Activated effector memory CD4-positive, alpha-beta T cell treated with Interleukin-2 at 50 U/mL for 16 hours (primary cell): ENCODE data around the gene EAF1.
"Not testable (repeated sequence)": the region's sequence is repeated elsewhere in the genome, so short reads cannot be mapped to it uniquely, and the experiment has no call there.

ENCODE experiments used
- DNase-seq: peaks from one replicate; pipeline ENCODE4 v3.0.0-alpha.2; 2020

Gene EAF1

DNA sequence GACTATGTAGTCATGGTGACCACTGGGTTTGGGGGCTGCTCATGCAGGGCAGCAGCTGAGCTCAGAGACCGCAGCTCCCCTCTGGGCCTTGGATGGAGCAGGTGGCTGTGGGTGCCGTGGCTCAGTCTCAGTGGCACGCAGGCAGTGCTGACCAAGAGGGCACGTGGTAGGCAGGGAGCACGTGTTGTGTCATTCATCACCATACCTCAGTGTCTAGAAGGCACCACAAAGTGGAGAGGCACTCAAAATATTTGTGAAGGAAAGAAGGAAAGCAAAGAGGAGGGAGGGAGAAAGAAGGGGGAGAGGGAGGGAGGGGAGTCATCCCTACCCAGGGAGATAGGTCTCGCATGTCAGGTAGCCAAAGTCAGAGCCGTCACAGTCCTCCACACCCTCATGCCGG lies 26.1 kb downstream of the EAF1 start:
- DNase-seq: no peak

DNA sequence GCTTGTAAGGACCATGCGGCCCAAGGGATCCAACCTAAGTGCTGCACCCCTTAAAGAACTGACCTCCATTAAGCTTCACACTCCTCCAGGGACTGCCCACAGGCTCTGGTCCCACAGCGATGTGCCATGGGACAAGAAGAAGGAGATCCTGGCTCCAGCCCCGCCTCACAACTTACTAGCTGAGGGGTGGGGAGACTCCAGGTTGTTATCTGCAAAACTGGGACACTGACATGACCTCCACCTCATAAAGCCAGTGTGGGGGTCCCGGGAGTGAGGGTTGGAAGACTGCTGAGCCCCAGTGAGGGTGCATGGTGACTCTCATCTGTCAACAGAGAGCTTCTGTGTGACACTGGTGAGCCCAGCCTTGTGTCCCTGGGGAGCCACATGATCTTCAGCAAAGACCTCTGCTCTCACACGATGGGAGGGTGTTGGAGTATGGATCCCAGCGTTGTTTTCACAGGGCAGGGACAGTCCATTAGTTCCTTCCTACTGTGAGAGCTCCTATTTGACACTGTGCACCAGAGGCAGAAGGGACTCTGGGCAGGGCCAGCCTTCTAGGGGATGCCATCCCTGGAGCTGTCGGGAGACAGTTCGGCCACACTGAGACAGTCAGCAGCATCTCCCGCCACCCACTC lies 26.7 kb downstream of the EAF1 start:
- DNase-seq: no peak

DNA sequence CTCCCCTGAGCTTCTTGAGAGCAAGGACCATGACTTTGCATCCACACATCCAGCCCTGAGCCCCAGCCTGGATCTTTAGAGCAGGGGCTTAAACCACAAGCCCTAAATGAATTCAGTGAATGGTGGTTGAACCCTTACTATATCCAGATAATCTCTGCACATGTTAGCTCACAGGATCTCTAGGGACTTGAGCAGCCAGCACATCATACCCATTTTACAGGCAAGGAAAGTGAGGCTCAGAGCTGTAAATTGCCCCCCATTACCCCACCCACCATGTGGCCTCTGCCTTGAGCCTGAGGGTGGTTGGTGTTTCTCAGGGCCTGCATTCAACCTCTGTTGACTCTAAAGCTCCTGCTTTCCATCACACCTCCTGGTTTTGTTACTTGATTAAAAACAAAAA lies 27.6 kb downstream of the EAF1 start:
- no peak for DNase-seq

DNA sequence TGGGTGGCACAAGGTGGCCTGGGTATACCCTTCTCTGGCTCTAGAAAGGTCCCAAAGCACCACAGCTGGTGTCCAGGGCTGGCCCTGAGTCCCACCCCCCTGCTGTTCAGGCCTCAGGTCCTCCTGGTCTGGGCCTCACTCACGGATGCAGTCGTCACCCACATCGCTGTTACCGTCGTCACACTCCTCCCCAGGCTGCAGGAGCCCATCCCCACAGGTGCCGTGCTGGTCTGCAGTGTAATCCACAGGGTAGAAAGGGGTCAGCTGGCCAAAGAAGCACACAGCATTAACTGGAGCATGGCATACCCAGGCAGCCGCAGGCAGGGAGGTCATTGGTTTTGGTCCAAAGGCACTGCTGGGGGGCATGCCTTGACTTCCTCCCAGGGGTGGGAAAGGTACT lies 28.4 kb downstream of the EAF1 start:
- no peak for DNase-seq

DNA sequence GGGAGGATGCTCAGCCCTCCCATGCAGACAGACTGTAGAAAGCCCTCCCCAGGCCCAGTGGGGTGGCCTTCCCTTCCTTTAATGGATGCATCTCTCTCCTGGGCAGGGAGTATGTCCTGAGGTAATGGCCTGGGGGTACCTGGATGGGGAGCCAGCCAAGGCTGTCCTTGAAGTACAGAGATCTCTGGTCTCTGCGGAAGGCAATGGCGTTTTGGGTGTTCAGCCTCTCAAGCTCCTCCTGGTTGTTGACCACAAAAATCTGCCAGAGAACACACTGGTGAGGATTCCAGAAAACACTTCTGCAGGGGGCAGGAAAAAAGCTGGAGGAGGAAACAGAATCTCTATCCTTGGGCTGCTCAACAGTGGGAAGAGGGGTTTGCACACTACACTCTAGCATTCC lies 28.9 kb downstream of the EAF1 start:
- DNase-seq: no peak

DNA sequence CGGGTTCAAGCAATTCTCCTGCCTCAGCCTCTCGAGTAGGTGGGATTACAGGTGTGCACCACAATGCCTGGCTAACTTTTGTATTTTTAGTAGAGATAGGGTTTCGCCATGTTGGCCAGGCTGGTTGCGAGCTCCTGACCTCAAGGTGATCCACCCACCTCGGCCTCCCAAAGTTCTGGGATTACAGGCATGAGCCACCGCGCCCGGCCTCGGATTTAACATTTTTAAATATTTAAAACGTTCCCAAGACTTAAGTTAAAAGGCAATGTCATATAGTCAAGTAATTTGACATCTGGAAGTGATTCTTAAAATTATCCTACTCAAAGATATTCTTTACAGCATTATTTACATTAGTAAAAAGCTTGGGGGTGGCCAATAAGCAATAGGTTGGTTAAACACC lies 29.5 kb downstream of the EAF1 start:
- not testable (repeated sequence) for DNase-seq

DNA sequence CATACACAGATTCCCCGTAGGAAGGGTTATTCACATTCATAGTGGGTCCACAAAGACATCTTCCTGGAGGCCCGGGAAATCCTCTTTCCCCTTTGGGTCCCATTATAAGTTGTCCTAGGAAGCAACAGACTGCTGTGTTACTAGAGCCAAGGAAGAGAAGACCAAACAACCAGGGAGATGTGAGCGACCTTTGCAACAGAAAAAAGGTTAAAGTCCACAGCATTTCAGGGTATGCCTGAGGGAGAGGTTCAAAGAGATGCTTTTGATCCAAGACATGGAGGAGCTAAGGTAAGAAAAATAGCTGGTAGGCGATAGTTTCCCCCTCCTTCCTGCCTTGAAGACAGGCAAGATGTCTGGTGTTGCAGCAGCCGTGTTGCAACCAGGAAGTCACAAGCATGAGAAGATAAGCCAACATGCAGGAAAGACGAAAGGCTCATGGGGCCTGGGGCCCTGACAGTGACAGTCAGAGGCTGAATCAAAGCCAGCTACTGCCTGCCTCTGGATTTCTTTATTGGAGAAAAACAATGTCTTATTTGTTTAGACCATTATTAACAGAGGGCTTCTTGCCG lies 30.9 kb downstream of the EAF1 start:
- DNase-seq: no peak

DNA sequence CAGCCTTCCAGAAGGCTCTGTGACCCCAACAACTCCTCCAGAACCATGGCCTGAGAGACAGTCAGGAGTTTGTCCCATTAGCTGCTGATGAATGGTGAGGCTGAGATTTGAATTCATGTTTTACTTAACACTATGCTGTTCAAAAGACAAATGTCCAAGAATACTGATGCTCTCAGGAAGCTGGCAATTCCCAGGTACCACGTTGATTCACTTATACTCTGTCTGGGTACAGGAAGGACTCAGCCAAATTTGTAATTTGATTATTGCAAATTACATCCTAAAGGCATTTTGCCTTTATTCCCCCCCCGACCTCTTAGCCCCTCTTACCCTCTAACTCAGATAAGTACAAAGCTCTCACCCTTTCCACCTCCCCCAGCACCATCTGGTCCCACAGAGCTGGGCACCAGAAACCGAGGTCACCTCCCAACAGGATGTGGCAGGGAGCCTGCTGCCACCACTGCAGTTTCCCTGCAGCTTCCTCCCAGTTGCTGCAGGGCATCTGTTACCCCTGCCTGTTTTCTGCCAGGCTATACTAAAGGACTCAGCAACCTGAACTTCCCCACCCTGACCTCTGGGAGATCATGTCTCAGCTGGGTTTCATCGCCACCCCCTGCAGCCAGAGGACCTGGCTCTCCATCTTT lies 33.6 kb downstream of the EAF1 start:
- DNase-seq: peak; percentile 20

DNA sequence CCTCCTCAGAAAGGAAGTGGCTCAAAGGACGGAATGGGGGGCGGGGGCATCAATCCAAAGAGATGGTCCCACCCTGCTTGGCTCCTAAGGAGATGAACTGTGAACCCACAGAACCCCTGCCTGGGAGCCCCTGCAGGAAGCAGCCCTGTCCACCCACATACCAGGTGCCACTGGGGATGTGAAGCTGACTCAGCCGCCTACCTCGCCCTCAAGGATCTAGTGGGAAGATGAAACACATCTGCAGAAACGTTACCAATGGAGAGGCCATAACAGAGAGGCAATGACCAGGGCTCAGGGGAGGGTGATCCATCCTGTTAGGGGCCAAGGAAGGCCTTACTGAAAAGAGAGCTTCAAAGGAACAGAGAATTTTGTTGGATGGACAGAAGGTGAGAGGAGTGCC lies 35.1 kb downstream of the EAF1 start:
- no peak for DNase-seq

DNA sequence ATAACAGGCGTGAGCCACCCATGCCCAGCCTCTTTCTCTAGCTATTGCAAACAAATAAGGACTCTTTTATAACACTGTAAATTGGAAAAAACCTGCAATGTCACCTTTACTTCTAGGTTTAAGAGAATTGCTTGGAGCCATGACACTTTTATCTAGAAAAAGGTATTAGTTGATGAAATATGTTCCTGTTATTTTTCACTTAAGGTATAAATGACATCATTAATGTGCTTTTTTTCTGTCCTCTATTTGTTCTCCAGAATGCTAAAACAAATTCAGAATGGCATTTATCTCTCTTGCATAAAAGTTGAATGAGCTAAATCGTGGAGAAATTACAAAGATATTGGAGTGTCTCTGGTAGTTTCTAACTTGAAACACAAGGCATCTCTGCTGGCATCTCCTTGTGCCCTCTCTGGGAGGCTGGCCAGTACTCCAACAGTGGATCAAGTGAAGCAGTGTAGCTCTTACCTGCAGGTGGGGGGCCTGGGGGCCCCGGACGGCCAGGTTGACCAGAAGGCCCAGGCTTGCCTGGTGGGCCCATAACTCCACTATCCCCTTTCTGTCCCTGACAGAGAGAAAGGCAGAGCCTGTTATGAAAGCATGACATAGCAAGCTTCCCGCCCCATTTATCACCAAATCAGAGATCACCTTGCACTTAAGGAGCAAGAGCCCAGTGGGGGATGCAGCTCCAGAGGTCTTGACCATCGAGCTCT lies 38.6 kb downstream of the EAF1 start:
- no peak for DNase-seq

DNA sequence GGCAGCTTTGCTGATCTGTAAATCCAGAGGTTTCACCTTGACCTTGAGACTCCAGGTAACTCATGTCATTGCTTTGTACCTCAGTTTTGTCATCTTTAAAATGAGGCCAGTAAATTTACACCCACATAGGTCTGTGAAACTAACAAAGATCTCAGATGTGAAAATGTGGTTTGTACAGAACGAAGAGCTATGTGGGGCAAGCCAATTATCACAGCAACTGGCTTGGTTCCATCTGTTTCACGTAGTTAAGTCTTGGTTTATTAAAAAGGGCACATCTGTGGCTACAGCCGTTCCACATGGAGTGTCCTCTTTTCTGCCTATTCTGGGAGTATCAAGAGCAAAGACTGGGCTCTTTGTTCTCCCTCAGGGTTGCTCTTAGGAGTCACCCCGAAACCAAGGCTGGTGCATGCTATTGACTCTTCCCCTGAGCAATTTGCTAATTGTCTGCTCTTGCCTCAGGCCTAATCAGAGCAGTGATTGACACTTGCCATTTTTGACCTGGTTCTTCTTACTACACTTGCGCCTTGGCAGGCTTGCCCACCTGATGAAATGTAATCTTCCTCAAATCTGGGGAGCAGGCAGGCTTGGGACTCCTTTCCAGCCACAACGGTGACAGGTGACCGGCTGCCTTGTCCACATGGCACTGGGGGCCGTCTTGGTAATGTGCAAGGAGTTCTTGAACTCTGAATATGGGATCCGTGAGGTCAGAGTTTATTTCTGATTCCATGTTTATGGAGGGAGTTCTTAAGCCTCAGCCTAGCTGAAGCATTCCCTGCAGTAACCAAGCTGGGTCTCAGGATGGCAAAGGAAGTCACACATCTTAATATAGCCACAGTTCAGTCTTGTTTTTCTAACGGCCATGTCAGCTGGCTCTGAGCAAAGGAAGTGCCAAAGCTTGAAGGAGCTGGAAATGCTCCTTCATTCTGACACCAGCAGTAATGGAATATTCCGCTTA lies 40.1 kb downstream of the EAF1 start:
- DNase-seq: no peak

DNA sequence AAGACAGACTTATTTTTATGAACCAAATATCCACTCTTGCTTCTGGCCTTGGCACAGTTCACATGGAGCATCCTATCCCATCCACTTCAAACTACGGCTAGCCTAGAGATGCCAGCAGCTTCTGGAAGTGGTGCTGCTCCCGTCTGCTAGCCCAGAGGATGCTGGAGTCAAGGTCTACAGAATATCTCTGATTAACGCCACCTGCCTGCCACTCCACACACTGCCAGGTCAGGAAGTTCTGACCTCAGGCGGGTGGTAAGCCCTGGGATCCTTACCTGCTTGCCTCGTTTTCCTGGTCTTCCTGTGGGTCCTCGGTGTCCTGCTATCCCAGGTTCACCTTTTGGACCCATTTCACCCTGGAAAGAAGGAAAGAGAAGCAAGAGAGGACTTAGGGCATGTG lies 42.9 kb downstream of the EAF1 start:
- DNase-seq: no peak

DNA sequence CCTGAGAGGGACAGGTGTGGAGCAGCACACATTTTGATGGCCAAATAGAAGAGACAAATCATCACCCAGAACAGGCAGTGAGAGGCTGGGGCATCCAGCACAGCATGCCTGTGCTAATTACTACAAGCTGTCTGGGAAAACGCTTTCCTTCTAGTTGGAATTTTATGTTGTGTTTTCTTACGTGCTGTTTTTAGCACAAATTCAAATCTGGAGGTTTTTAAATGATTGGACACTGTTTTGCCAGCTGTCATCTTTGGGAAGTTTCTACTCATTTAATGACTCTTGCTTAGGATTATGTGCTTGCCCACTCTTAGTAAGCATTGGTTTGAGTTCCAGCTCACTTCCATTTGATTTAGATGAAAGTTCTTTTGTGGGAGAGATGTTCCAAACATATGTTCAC lies 43.5 kb downstream of the EAF1 start:
- no peak for DNase-seq

DNA sequence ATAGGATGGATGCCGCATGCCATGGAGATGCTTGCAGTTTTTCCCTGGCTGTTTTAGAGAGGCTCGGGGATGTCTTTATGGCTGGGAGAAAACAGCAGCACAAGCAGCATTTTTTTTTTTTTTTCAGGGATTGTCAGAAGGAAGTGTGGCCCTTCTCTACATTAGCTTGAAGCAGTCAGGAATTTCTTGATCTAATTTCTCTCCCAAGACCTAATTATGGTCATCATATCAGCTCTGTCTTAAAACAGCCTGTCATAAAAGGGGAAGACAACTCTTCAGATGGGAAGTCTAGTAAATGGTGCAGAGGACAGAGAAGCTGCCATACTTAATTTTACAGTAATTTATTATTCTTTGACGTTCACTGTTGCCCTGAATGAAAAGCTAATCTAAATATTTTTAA lies 44.5 kb downstream of the EAF1 start:
- no peak for DNase-seq

DNA sequence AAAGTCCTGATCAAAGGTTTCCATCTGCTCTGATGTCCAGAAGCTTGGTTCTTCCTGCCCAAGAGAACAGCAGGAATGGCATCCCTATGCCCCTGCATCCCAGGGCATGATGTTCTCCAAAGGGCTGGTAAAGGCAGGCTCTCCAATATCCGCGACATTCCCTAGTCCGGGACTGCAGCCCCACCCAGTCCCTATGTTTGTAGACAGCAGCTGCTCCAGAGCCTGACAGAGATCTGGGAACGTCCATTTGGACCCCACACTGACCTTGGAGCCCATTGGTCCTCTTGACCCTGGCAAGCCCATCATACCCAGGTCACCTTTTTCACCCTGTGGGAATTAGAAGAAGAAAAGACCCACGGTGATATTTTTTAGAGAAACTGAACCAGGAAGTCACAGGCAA lies 47.8 kb downstream of the EAF1 start:
- DNase-seq: no peak

DNA sequence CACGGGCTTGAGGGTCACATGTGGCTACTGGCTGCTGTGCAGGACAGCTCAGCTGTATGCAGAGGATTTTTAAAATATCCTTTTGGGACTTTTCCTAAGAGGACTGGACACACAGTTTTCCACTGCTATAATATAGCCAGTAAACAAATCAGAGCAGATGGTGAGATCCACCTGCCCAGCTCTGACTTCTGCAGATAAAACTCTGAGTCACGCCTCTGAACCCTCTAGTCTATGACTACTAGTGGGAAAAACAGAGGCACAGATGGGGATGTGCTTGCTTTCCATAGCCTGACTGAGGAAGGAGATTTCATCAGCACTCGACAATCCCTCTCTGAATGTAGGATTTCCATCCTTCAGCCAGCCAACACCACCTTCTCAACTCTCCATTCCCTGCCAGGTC lies 49.0 kb downstream of the EAF1 start:
- DNase-seq: no peak

DNA sequence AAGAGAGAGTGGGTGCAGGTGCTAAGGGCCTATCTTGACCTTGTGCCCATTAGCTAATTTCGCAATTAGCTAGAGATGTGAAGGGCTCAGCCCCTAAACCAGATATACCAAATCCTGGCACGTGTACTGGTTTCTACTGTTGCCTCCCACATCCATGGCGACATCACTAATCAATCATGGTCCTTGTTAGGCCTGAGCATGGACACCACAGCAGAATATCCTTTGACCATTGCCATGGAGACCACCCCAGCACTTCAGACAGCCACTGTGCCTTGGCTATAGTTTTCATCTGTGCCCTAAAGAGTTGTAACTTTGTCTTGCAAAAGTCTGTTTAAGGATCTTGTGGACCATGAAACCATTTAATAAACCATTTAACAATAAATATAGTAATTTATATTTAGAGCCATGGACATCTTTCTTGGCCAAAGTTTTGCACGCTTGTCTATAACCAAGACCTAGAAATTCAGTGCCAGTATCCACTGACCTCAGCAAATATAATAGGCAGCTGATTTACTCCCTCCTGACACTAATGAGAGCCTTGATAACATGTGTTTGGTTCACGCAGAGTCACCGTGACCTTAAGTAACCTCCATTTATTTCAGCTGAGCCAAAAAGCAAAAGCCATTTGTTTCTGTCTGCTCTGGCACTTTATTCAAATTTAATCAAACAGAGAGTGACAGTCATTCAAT lies 50.7 kb downstream of the EAF1 start:
- no peak for DNase-seq

DNA sequence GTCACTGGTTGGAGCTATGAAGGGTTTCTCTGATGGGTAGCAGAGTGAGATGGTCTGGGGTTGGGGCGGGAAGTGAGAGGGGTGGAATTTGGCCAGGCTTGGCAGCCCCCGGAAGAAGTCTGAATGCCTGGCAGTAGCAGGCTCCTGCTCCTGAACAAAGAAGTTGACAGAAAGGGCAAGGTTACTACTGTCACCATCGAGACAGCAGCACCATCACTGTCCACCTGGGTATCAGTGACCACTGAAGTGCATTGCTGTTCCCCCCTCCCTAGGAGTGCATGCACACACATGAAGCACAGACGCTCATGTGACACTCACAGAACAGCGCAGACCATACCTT lies 51.2 kb downstream of the EAF1 start:
- DNase-seq: no peak

DNA sequence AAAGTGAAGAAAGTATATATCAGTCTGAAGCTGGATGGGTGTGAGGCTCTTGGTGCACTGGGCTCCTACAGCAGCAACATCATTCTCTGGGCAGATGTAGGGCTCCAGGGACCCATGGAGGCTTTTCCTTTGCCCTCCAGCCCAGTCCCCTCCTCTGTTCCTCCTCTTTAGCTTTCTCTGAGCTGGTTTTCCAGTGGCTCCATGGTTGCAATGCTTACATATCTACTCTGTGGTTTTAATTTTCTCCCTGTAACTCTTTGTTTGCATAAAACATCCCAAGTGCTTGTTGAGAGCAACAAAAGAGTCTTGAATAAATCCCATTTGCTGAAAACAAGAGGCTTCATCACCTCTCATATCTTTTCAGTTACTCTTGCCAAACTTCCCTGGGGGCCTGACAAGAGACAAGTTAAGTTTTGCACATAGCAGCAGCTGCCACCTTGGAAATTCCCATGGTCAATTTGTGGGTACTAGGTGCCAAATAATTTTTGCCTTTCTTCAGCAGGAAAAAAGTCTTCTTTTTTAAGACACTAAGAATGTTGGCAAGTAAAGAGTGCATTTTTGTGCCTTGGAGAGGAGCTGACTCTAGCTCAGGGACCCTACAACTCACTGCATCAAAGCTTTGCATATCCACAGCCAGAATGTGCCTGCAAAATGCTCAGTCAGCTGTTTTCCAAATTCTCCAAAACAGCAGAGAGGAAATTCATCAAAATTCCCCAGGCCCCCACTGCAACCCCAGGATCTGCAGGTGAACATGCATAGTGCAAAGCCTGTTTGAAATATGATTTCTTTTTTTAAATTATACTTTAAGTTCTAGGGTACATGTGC lies 52.2 kb downstream of the EAF1 start:
- no peak for DNase-seq

DNA sequence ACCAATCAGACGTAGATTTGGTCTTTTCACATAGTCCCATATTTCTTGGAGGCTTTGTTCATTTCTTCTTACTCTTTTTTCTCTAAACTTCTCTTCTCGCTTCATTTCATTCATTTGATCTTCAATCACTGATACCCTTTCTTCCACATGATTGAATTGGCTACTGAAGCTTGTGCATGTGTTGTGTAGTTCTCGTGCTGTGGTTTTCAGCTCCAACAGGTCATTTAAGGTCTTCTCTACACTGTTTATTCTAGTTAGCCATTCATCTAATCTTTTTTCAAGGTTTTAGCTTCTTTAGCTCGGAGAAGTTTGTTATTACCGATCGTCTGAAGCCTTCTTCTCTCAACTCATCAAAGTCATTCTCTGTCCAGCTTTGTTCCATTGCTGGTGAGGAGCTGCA lies 57.2 kb downstream of the EAF1 start:
- DNase-seq: not testable (repeated sequence)

DNA sequence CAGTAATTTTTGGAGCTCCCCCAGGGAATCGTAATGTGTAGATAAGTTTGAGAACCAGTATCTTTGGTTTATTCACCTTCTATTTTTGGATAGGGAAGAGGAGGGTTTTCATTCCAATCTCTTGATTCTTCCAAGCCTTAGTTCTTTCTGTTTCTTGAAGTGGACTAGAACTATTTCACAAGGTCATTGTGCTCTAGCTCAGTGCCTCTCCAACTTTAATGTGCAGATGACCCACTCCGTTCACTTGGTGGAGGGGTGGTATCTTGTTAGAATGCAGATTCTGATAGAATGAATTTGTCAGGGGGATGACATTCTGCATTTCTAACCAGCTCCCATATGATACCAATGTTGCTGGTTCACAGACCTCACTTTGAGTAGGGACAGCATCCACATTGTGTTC lies 58.6 kb downstream of the EAF1 start:
- DNase-seq: no peak

DNA sequence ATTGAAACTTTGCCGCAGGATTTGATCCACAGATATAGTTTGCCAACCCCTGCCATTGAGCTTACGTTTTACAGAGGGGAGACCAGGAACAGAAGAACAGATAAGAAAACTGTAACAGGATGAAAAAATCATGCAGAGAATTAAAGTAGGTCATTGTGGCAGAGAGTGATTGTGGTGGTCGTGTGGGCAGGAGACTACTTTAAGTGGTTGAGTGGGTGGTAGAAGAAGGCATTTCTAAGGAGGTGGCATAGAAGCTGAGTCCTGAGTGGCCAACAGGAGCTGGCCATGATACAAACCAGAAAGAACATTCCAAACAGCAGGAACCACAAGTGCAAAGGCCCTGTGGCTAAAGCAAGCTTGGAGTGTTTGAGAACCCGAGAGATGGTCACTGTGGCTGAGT lies 59.6 kb downstream of the EAF1 start:
- DNase-seq: no peak
